ENCODE data around the gene HIP1R. TPM values are rescaled to one million over a fixed set of nuclear protein-coding genes. Genes with fewer than 3 reads are reported as not detected.

The HIP1R gene
- total and polyA plus RNA-seq, 2 of the 4 experiments (the other 2 are of a cell fraction): 13.8 to 18.5 TPM

- Histone ChIP-seq H3K36me3 (ENCODE audit: control insufficient read depth, insufficient read depth, low read length) (no peaks in the 10 kb centered on the region), H3K4me1 (ENCODE audit: control insufficient read depth, insufficient read depth, low read length) (no peaks in the 10 kb centered on the region), H2AFZ (replicated peaks; ENCODE audit: low read length, poor library complexity) (no peak overlapping the region), H4K20me1 (ENCODE audit: insufficient read depth, low read length) (no peaks in the 10 kb centered on the region), H4K5ac (ENCODE audit: low read depth, low read length) (no peak overlapping the region), H3K9ac (ENCODE audit: low read depth, low read length) (no peak overlapping the region), H3K79me1 (ENCODE audit: low read depth in 1 of 2, low read length in 2 of 2) (no peaks in the 10 kb centered on the region), H2BK120ac (ENCODE audit: low read depth, low read length) (no peak overlapping the region), H3K27ac (ENCODE audit: insufficient read depth, low read length) (no peak overlapping the region), H3K9me1 (ENCODE audit: insufficient read depth, low read length) (0 out of 2 replicates have a peak, but pooled peaks cover 4% of the 10 kb centered on the region), H3K4me2 (ENCODE audit: low read depth, low read length) (no peak overlapping the region), H3K23ac (ENCODE audit: low read depth, low read length) (no peak overlapping the region), H2AK5ac (ENCODE audit: low read depth, low read length) (no peak overlapping the region), H4K91ac (ENCODE audit: insufficient read depth, low read depth, low read length) (no peak overlapping the region), H2AK9ac (replicated peaks; ENCODE audit: low read depth, low read length, poor library complexity) (no peak overlapping the region), H4K8ac (ENCODE audit: low read depth in 2 of 2, low read length in 2 of 2) (no peak overlapping the region), H2BK20ac (ENCODE audit: low read depth, low read length) (no peak overlapping the region), H3K4ac (ENCODE audit: low read depth, low read length) (no peak overlapping the region), H3K9me3 (ENCODE audit: control insufficient read depth, insufficient read depth, low read length) (no peaks in the 10 kb centered on the region), H3K4me3 (ENCODE audit: insufficient read depth, low read depth, low read length) (no peak overlapping the region), H2BK15ac (ENCODE audit: low read depth, low read length) (no peak overlapping the region), H2BK5ac (ENCODE audit: low read depth, low read length, poor library complexity, severe bottlenecking) (no peak overlapping the region), H3K14ac (replicated peaks; ENCODE audit: low read depth, low read length) (no peak overlapping the region), H3K56ac (ENCODE audit: extremely low read depth, insufficient read depth, low read length) (no peak overlapping the region), H3K18ac (ENCODE audit: low read depth, low read length) (no peak overlapping the region), H3K27me3 (ENCODE audit: control insufficient read depth, insufficient read depth, low read length) (peaks cover 1% of the 10 kb centered on the region; the same call in 1 of the 2 replicates)
- no TSS peak for BruUV-seq (replicated peaks)
- TF ChIP-seq CEBPB (IDR thresholded peaks at IDR 0.05; ENCODE audit: low read depth, low read length): no peak
- TF ChIP-seq RCOR1 (IDR thresholded peaks at IDR 0.05; ENCODE audit: insufficient replicate concordance, low read length): no peak
- TF ChIP-seq MAZ (IDR thresholded peaks at IDR 0.05; ENCODE audit: borderline replicate concordance, low read depth, low read length): no peak
- TF ChIP-seq NFE2L2 (IDR thresholded peaks at IDR 0.05; ENCODE audit: low read depth, low read length): no peak
- no peak for TF ChIP-seq RAD21 (IDR thresholded peaks at IDR 0.05; ENCODE audit: low read length)
- TF ChIP-seq BHLHE40 (IDR thresholded peaks at IDR 0.05; ENCODE audit: low read depth, low read length): no peak
- TF ChIP-seq POLR2A (IDR thresholded peaks at IDR 0.05; ENCODE audit: low read depth, low read length): no peak
- TF ChIP-seq CHD1 (IDR thresholded peaks at IDR 0.05; ENCODE audit: low read depth, low read length): no peak
- TF ChIP-seq ELK1 (IDR thresholded peaks at IDR 0.05; ENCODE audit: borderline replicate concordance, low read depth, low read length): no peak
- TF ChIP-seq CTCF (conservative IDR thresholded peaks at IDR 0.05; ENCODE audit: low read depth, low read length): no peak
- TF ChIP-seq MXI1 (IDR thresholded peaks at IDR 0.05; ENCODE audit: borderline replicate concordance, low read depth, low read length): no peak
- TF ChIP-seq USF2 (IDR thresholded peaks at IDR 0.05; ENCODE audit: low read depth, low read length): no peak
- TF ChIP-seq FOS (IDR thresholded peaks at IDR 0.05; ENCODE audit: low read depth, low read length): no peak
- no peak for TF ChIP-seq RFX5 (IDR thresholded peaks at IDR 0.05; ENCODE audit: low read depth, low read length)
- TF ChIP-seq SMC3 (IDR thresholded peaks at IDR 0.05; ENCODE audit: low read depth, low read length): no peak
- TF ChIP-seq MAFK (IDR thresholded peaks at IDR 0.05; ENCODE audit: low read depth, low read length): no peak
- 37% methylated on average over 4 of the region's 10 CpGs; no CpG with 5 or more reads in 1 of the 2 experiments for WGBS, 2 experiments (ENCODE audit: extremely low coverage in 2 of 2, insufficient read length in 1 of 2)
- in situ Hi-C loops (cut with MboI; ENCODE audit: low sequenced_read_pairs): no loop called here
- dilution Hi-C loops (cut with HindIII; ENCODE audit: low sequenced_read_pairs, unreplicated experiment): no loop called here
- ChIA-PET POLR2A (ENCODE audit: unreplicated experiment) (no interaction called here), CTCF (no interaction called here)
- no peak for DNase-seq
- intact Hi-C loops (cut with micrococcal nuclease): no loop called here
- ATAC-seq (ENCODE audit: low read depth): no peak
Observed at GRCh38 chr12:122819209-122819785, 16.0 kb upstream of the HIP1R start.

Data from IMR-90 (cell line).